SU-DHL-6 (cell line): ENCODE measurements around the gene PRDM11.

Experiments
- H2AFZ ChIP-seq: fragments of 200-600 bp; sonication (generic); 2 replicates; pipeline ENCODE4 v1.6.1; 2014; ENCODE audit warnings: low read depth, mild to moderate bottlenecking, moderate library complexity, mixed read lengths, antibody characterized with exemption, low read length; ENCODE audit not compliant: severe bottlenecking
- H3F3A ChIP-seq: fragments of 200-600 bp; shearing (Covaris generic); 2 replicates; pipeline ENCODE4 v1.6.0; 2016; ENCODE audit warnings: antibody characterized with exemption, mild to moderate bottlenecking; ENCODE audit not compliant: insufficient read depth
- H3K27ac ChIP-seq: fragments of 200-600 bp; sonication (generic); 2 replicates; pipeline ENCODE4 v1.5.1; 2016; ENCODE audit warnings: low read depth, mild to moderate bottlenecking, low read length, moderate library complexity, mixed read lengths
- H3K27me3 ChIP-seq: fragments of 200-600 bp; sonication (generic), shearing (Covaris generic); 2 replicates; pipeline ENCODE4 v1.6.0; 2014; ENCODE audit warnings: mild to moderate bottlenecking, low read length
- H3K36me3 ChIP-seq: fragments of 200-600 bp; sonication (generic); 2 replicates; pipeline ENCODE4 v1.6.1; 2014; ENCODE audit warnings: mild to moderate bottlenecking, low read length, mixed read lengths
- H3K4me2 ChIP-seq: fragments of 300-600, 200-600 bp; shearing (Covaris generic), sonication (generic); 2 replicates; pipeline ENCODE4 v1.6.0; 2014; ENCODE audit warnings: low read length, low read depth, mild to moderate bottlenecking; ENCODE audit not compliant: poor library complexity, severe bottlenecking
- H3K4me3 ChIP-seq: fragments of 200-600 bp; sonication (generic); 2 replicates; pipeline ENCODE4 v1.5.1; 2014; ENCODE audit warnings: antibody characterized with exemption, low read length, mild to moderate bottlenecking, mixed read lengths; ENCODE audit not compliant: insufficient read depth, poor library complexity, severe bottlenecking
- H3K79me2 ChIP-seq: fragments of 200-600 bp; sonication (generic); 2 replicates; pipeline ENCODE4 v1.6.1; 2014; ENCODE audit warnings: mild to moderate bottlenecking, low read length, moderate library complexity; ENCODE audit not compliant: insufficient read depth
- H3K9ac ChIP-seq: fragments of 200-600 bp; sonication (generic); 2 replicates; pipeline ENCODE4 v1.7.0; 2014; ENCODE audit warnings: mild to moderate bottlenecking, low read length
- H3K9me2 ChIP-seq: fragments of 200-600 bp; sonication (generic); replicated peaks from 2 replicates; pipeline ENCODE4 v1.6.1; 2014; ENCODE audit warnings: low read length; ENCODE audit not compliant: insufficient read depth
- H3K9me3 ChIP-seq: fragments of 200-600 bp; sonication (generic); 2 replicates; pipeline ENCODE4 v1.6.1; 2014; ENCODE audit warnings: low read length, mixed read lengths; ENCODE audit not compliant: insufficient read depth
- H4K20me1 ChIP-seq: fragments of 200-600 bp; sonication (generic); 2 replicates; pipeline ENCODE4 v1.6.1; 2014; ENCODE audit warnings: low read depth, mild to moderate bottlenecking, antibody characterized with exemption, low read length, moderate library complexity, mixed read lengths
- CTCF ChIP-seq: fragments of 200-600 bp; sonication (generic); IDR thresholded peaks from one replicate; pipeline ENCODE4 v1.5.1; 2017; ENCODE audit warnings: antibody characterized with exemption, mild to moderate bottlenecking, low read length, moderate library complexity; ENCODE audit not compliant: insufficient read depth, poor library complexity, severe bottlenecking
- EZH2phosphoT487 ChIP-seq: fragments of 200-600 bp; sonication (generic), shearing (Covaris generic); conservative IDR thresholded peaks from 2 replicates; pipeline ENCODE4 v1.6.1; 2018; ENCODE audit warnings: mild to moderate bottlenecking, antibody characterized with exemption, low read length, moderate library complexity, mixed read lengths

PRDM11 gene

GRCh38 chr11:45237711-45238315 lies 91.4 kb downstream of the PRDM11 start:
- H3K27ac ChIP-seq, result no peak overlapping the region
- no peaks in the 10 kb centered on the region for H3K79me2 ChIP-seq
- H3K36me3 ChIP-seq, result no peaks in the 10 kb centered on the region
- no peak overlapping the region for H2AFZ ChIP-seq
- H4K20me1 ChIP-seq, result no peaks in the 10 kb centered on the region
- H3K4me2 ChIP-seq, result no peak overlapping the region
- no peaks in the 10 kb centered on the region for H3K9me3 ChIP-seq
- no peaks in the 10 kb centered on the region for H3K27me3 ChIP-seq
- H3K9ac ChIP-seq, result no peak overlapping the region
- no peaks in the 10 kb centered on the region for H3K9me2 ChIP-seq
- no peak overlapping the region for H3K4me3 ChIP-seq
- no peak for TF ChIP-seq EZH2phosphoT487
- no peak for TF ChIP-seq CTCF
- no peaks in the 10 kb centered on the region for H3F3A ChIP-seq

GRCh38 chr11:45238724-45239123 lies 92.3 kb downstream of the PRDM11 start:
- no peak for TF ChIP-seq CTCF
- no peak for TF ChIP-seq EZH2phosphoT487
- H3K4me2 ChIP-seq, result no peak overlapping the region
- no peak overlapping the region for H3K4me3 ChIP-seq

GRCh38 chr11:45239733-45240132 lies 93.3 kb downstream of the PRDM11 start:
- no peak for TF ChIP-seq CTCF
- no peak for TF ChIP-seq EZH2phosphoT487
- Histone ChIP-seq H3K4me2 (no peak overlapping the region), H3K9ac (no peak overlapping the region), H2AFZ (no peak overlapping the region), H3K27me3 (no peaks in the 10 kb centered on the region), H3K9me2 (no peaks in the 10 kb centered on the region), H4K20me1 (no peaks in the 10 kb centered on the region), H3K27ac (no peak overlapping the region), H3K79me2 (no peaks in the 10 kb centered on the region), H3F3A (no peaks in the 10 kb centered on the region), H3K9me3 (no peaks in the 10 kb centered on the region), H3K4me3 (no peak overlapping the region), H3K36me3 (no peaks in the 10 kb centered on the region)

More at GRCh38 chr11:45238724-45239123, 92.3 kb downstream of the PRDM11 start:
- H3K79me2 ChIP-seq, result no peaks in the 10 kb centered on the region
- no peak overlapping the region for H3K9ac ChIP-seq
- no peak overlapping the region for H3K27ac ChIP-seq
- H3K9me3 ChIP-seq, result no peaks in the 10 kb centered on the region
- H3F3A ChIP-seq, result no peaks in the 10 kb centered on the region
- no peaks in the 10 kb centered on the region for H3K27me3 ChIP-seq
- H3K36me3 ChIP-seq, result no peaks in the 10 kb centered on the region
- H4K20me1 ChIP-seq, result no peaks in the 10 kb centered on the region
- H3K9me2 ChIP-seq, result no peaks in the 10 kb centered on the region
- H2AFZ ChIP-seq, result no peak overlapping the region
